HepG2 (cell line): ENCODE data around the gene RSBN1L. TPM values are rescaled to one million over a fixed set of nuclear protein-coding genes. Genes with fewer than 3 reads are reported as not detected.

Experiments used
- ATAC-seq: fragments of 200-7000 bp; cut with Tn5 transposase; 3 replicates; pipeline ENCODE4 v1.9.1; 2020; ENCODE audit warnings: mild to moderate bottlenecking, moderate library complexity
- BruUV-seq: library from RNA; stranded (reverse); fragments of 400-500 nt; replicated peaks from 2 replicates; lab custom pipeline; 2021; lab: Mats Ljungman, UMichigan
- CTCF ChIA-PET: fragments of 300-600 bp; formaldehyde crosslinking; extraction: SDS; loops from one replicate; lab custom pipeline; 2021; ENCODE audit warnings: low total read pairs, inconsistent platforms, low intra/inter-chr PET ratio; lab: Yijun Ruan, JAX
- POLR2A ChIA-PET: fragments of 350-600 bp; sonication (Branson Sonifier 250); formaldehyde crosslinking; loops from one replicate; lab custom pipeline; 2020; ENCODE audit warnings: antibody characterized with exemption, inconsistent platforms; lab: Yijun Ruan, JAX
- DNase-seq: peaks from one replicate; pipeline ENCODE4 v3.0.0-alpha.2; 2015; ENCODE audit warnings: low spot score
- FAIRE-seq: peaks from 3 replicates; lab custom pipeline; 2011; peaks lifted over from hg19 to GRCh38; lab: Jason Lieb, UNC
- H2AFZ ChIP-seq: one replicate; pipeline ENCODE4 v1.6.1; 2011; ENCODE audit warnings: low read length, inconsistent platforms
- H3K27ac ChIP-seq: fragments of 300-600 bp; 3 replicates; pipeline ENCODE4 v1.8.0; 2011; ENCODE audit warnings: mixed run types, mild to moderate bottlenecking, mixed read lengths, low read length, inconsistent platforms; ENCODE audit not compliant: insufficient read depth; ENCODE audit errors: extremely low read length
- H3K27me3 ChIP-seq, 2 experiments: fragments of 200-600 bp in 1 of 2; 2 replicates in 1 of 2; 3 replicates in 1 of 2; pipeline versions ENCODE4 v1.6.0 to v1.8.0; 2011; ENCODE audit warnings: low read length in 2 of 2, mild to moderate bottlenecking in 2 of 2, moderate library complexity in 2 of 2, inconsistent platforms in 1 of 2; ENCODE audit not compliant: insufficient read depth in 2 of 2, control insufficient read depth in 1 of 2
- H3K36me3 ChIP-seq, 2 experiments: fragments of 200-600 bp in 1 of 2; replicated peaks in 1 of 2; 2 replicates in 1 of 2; 3 replicates in 1 of 2; pipeline versions ENCODE4 v1.5.1 to v1.8.0; 2011; ENCODE audit warnings: low read length in 2 of 2, inconsistent platforms in 1 of 2; ENCODE audit not compliant: insufficient read depth in 2 of 2, control insufficient read depth in 1 of 2
- H3K4me1 ChIP-seq: 2 replicates; pipeline ENCODE4 v1.5.1; 2012; ENCODE audit warnings: low read length, inconsistent platforms; ENCODE audit not compliant: insufficient read depth
- H3K4me2 ChIP-seq: 2 replicates; pipeline ENCODE4 v1.6.0; 2011; ENCODE audit warnings: low read depth, low read length, inconsistent platforms
- H3K4me3 ChIP-seq, 3 experiments: fragments of 200-600 bp in 1 of 3; sonication (generic), shearing (Covaris generic) in 1 of 3; replicated peaks in 1 of 3; 2 replicates each; pipeline ENCODE4 v1.5.1; 2011 to 2016; ENCODE audit warnings: low read length in 3 of 3, inconsistent platforms in 2 of 3, low read depth in 2 of 3, mild to moderate bottlenecking in 2 of 3, control low read depth in 1 of 3, mixed read lengths in 1 of 3; ENCODE audit not compliant: insufficient read depth in 1 of 3
- H3K79me2 ChIP-seq: one replicate; pipeline ENCODE4 v1.6.1; 2011; ENCODE audit warnings: low read length, inconsistent platforms; ENCODE audit not compliant: insufficient read depth
- H3K9ac ChIP-seq: 2 replicates; pipeline ENCODE4 v1.6.0; 2011; ENCODE audit warnings: mild to moderate bottlenecking, low read depth, low read length, inconsistent platforms; ENCODE audit not compliant: insufficient read depth
- H3K9me3 ChIP-seq: 2 replicates; pipeline ENCODE4 v1.5.1; 2012; ENCODE audit warnings: mild to moderate bottlenecking, low read length
- H4K20me1 ChIP-seq: 2 replicates; pipeline ENCODE4 v1.6.0; 2011; ENCODE audit warnings: inconsistent platforms, mild to moderate bottlenecking, low read length, moderate library complexity; ENCODE audit not compliant: insufficient read depth
- DRAP1 ChIP-seq: IDR thresholded peaks from 2 replicates; pipeline ENCODE4 v1.6.1; 2016; ENCODE audit warnings: missing genetic modification reagents, missing compliant biosample characterization
- FOXJ3 ChIP-seq: sonication (generic); formaldehyde crosslinking; IDR thresholded peaks from 2 replicates; pipeline ENCODE4 v1.4.0; 2020; ENCODE audit warnings: missing genetic modification reagents, mild to moderate bottlenecking, borderline replicate concordance
- FOXK2 ChIP-seq: fragments of 450-650 bp; IDR thresholded peaks from 2 replicates; pipeline ENCODE4 v1.6.1; 2016
- FUBP1 ChIP-seq: sonication (generic); formaldehyde crosslinking; IDR thresholded peaks from 2 replicates; pipeline ENCODE4 v1.5.1; 2020; ENCODE audit warnings: missing genetic modification reagents, mild to moderate bottlenecking, borderline replicate concordance
- GATA4 ChIP-seq: sonication (generic); IDR thresholded peaks from 2 replicates; pipeline ENCODE4 v1.6.1; 2016; ENCODE audit warnings: antibody characterized with exemption, low read depth, borderline replicate concordance
- GLI4 ChIP-seq: sonication (generic); formaldehyde crosslinking; IDR thresholded peaks from 2 replicates; pipeline ENCODE4 v1.5.1; 2020; ENCODE audit warnings: missing genetic modification reagents, mild to moderate bottlenecking, moderate library complexity, borderline replicate concordance
- JUND ChIP-seq: sonication (generic); formaldehyde crosslinking; IDR thresholded peaks from 2 replicates; pipeline ENCODE4 v1.8.0; 2022; ENCODE audit warnings: mild to moderate bottlenecking, missing genetic modification reagents
- NFATC3 ChIP-seq: sonication (generic); formaldehyde crosslinking; IDR thresholded peaks from 2 replicates; pipeline ENCODE4 v1.5.1; 2020; ENCODE audit warnings: mild to moderate bottlenecking, missing genetic modification reagents
- NFKBIZ ChIP-seq: IDR thresholded peaks from 2 replicates; pipeline ENCODE4 v1.6.1; 2018; ENCODE audit warnings: missing genetic modification reagents, missing compliant biosample characterization
- PAWR ChIP-seq: sonication (generic); formaldehyde crosslinking; IDR thresholded peaks from 2 replicates; pipeline ENCODE4 v1.4.0; 2020; ENCODE audit warnings: missing genetic modification reagents, mild to moderate bottlenecking, borderline replicate concordance
- RFXAP ChIP-seq: sonication (generic); formaldehyde crosslinking; IDR thresholded peaks from 2 replicates; pipeline ENCODE4 v1.4.0; 2020; ENCODE audit warnings: missing genetic modification reagents, borderline replicate concordance
- SIN3B ChIP-seq: fragments of 150-350 bp; IDR thresholded peaks from 2 replicates; pipeline ENCODE4 v1.6.1; 2014; ENCODE audit warnings: low read length
- STAT5B ChIP-seq: sonication (generic); formaldehyde crosslinking; IDR thresholded peaks from 2 replicates; pipeline ENCODE4 v1.4.0; 2020; ENCODE audit warnings: missing genetic modification reagents
- ZBTB2 ChIP-seq: sonication (generic); formaldehyde crosslinking; IDR thresholded peaks from 2 replicates; pipeline ENCODE4 v1.8.0; 2022; ENCODE audit warnings: low read depth, missing genetic modification reagents
- ZNF549 ChIP-seq: sonication (generic); formaldehyde crosslinking; IDR thresholded peaks from 2 replicates; pipeline ENCODE4 v1.5.0; 2020; ENCODE audit warnings: missing genetic modification reagents
- ZNF629 ChIP-seq: sonication (generic); formaldehyde crosslinking; conservative IDR thresholded peaks from 2 replicates; pipeline ENCODE4 v1.5.0; 2020; ENCODE audit warnings: missing genetic modification reagents
- WGBS: methylation state at CpG from one replicate; pipeline ENCODE4 v1.1.6; 2017; ENCODE audit warnings: low lambda C conversion rate; 5-methylcytosine and 5-hydroxymethylcytosine counted together
- in situ Hi-C: cut with HindIII; loops from 2 replicates; pipeline ENCODE4 v1.10.0; 2017; ENCODE audit warnings: low pct_unique_long_range_greater_than_20kb; ENCODE audit not compliant: extremely low pct_ligation_motif_present
- intact Hi-C: fragments of 100-400 bp; cut with micrococcal nuclease; formaldehyde crosslinking; loops from one replicate; pipeline ENCODE4 v1.10.0; 2022; ENCODE audit not compliant: unreplicated experiment
- polyA plus RNA-seq, 8 experiments: library from polyadenylated mRNA; depleted of rRNA in 3 of 8; stranded (reverse) in 7 of 8; unstranded in 1 of 8; fragments of >200 nt; fragmentation: Illumina TruSeq in 4 of 8; extraction: Trizol in 4 of 8; gene quantifications; 2 replicates each; pipeline versions ENCODE4 v1.2.1 to v1.2.3, GENCODE V29; 2011 to 2016; ENCODE audit warnings: low read depth in 4 of 8, missing spikeins in 1 of 8, mixed read lengths in 1 of 8; ENCODE audit not compliant: insufficient read depth in 1 of 8
- total RNA-seq, 5 experiments: library from RNA; depleted of rRNA; stranded (reverse); fragments of >200 nt; fragmentation: Illumina TruSeq; extraction: Trizol; gene quantifications; 2 replicates each; pipeline ENCODE4 v1.2.3, GENCODE V29; 2016; ENCODE audit warnings: low read depth in 1 of 5
- TF ChIP-seq, protein P1 (sequence below): sonication (generic); formaldehyde crosslinking; IDR thresholded peaks from 2 replicates; pipeline ENCODE4 v1.4.0; 2020; ENCODE audit warnings: mild to moderate bottlenecking, missing genetic modification reagents

RSBN1L gene
- total and polyA plus RNA-seq, 2 of the 13 experiments (the other 11 are each of a cell fraction or from before 2014, with no cell fraction given): 7.7 to 21.3 TPM

DNA sequence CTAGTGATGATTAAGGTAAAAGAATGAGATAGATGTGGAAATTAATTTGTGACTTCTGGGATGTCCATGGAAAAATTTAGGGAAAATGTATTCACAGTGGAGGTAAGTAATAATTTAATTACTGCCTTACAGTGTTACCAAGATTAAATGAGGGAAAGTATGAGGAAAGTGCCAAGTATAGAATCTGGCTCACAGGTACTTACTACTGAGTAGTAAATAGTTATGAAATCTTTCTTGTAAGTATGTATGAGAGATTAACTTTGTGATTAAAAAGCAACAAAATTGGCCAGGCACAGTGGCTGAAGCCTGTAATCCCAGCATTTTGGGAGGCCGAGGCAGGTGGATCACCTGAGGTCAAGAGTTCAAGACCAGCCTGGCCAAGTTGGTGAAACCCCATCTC lies 42.1 kb downstream of the RSBN1L start:
- no peak for FAIRE-seq
- POLR2A ChIA-PET: interaction anchor here (1.3 kb wide), 1 partner anchor 43 kb away, joined by 3 read pairs; no protein-coding TSS in a partner anchor

More for the DNA sequence above, 42.1 kb downstream of the RSBN1L start:
- WGBS: 100% methylated on average over 1 of the region's 1 CpG
- Histone ChIP-seq H2AFZ (no peak overlapping the region), H3K4me2 (no peak overlapping the region), H3K9me3 (no peaks in the 10 kb centered on the region), H3K4me3 (no peak overlapping the region), H4K20me1 (peaks cover 7% of the 10 kb centered on the region; the same call in 1 of the 2 replicates), H3K36me3 (peaks cover 1 to 9% of the 10 kb centered on the region in 2 experiments; a peak in 3 of 5 replicates), H3K27me3 (no peaks in the 10 kb centered on the region), H3K79me2 (peaks cover 22% of the 10 kb centered on the region), H3K4me1 (peaks cover 35% of the 10 kb centered on the region), H3K9ac (no peak overlapping the region), H3K27ac (no peak overlapping the region)
- in situ Hi-C loops: no loop called here
- intact Hi-C loops: no loop called here
- DNase-seq: no peak
- TF ChIP-seq FUBP1 (CRISPR knock-in tag): no peak
- no peak for TF ChIP-seq JUND (CRISPR knock-in tag)
- no peak for TF ChIP-seq STAT5B
- TF ChIP-seq, protein P1, sequence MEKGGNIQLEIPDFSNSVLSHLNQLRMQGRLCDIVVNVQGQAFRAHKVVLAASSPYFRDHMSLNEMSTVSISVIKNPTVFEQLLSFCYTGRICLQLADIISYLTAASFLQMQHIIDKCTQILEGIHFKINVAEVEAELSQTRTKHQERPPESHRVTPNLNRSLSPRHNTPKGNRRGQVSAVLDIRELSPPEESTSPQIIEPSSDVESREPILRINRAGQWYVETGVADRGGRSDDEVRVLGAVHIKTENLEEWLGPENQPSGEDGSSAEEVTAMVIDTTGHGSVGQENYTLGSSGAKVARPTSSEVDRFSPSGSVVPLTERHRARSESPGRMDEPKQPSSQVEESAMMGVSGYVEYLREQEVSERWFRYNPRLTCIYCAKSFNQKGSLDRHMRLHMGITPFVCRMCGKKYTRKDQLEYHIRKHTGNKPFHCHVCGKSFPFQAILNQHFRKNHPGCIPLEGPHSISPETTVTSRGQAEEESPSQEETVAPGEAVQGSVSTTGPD (CRISPR knock-in tag): no peak
- TF ChIP-seq RFXAP (CRISPR knock-in tag): no peak
- no peak for TF ChIP-seq ZNF549 (CRISPR knock-in tag)
- no peak for TF ChIP-seq SIN3B
- no peak for TF ChIP-seq ZNF629 (CRISPR knock-in tag)
- TF ChIP-seq FOXK2: no peak
- TF ChIP-seq NFKBIZ (CRISPR knock-in tag): no peak
- TF ChIP-seq DRAP1: no peak
- no peak for TF ChIP-seq NFATC3 (CRISPR knock-in tag)
- no peak for TF ChIP-seq PAWR (CRISPR knock-in tag)
- TF ChIP-seq GLI4 (CRISPR knock-in tag): no peak
- no peak for TF ChIP-seq FOXJ3
- no peak for TF ChIP-seq ZBTB2
- TF ChIP-seq GATA4: no peak
- CTCF ChIA-PET: no interaction called here
- TSS peak; percentile 37 for BruUV-seq
- no peak for ATAC-seq
